Measurements from ENCODE around the gene ITGAD. TPM values are rescaled to one million over a fixed set of nuclear protein-coding genes. Genes with fewer than 3 reads are reported as not detected.

ITGAD gene
- total and polyA plus RNA-seq, 2 donors (not counting 3 experiments of a cell fraction or from before 2014, with no cell fraction given), result not detected

DNA sequence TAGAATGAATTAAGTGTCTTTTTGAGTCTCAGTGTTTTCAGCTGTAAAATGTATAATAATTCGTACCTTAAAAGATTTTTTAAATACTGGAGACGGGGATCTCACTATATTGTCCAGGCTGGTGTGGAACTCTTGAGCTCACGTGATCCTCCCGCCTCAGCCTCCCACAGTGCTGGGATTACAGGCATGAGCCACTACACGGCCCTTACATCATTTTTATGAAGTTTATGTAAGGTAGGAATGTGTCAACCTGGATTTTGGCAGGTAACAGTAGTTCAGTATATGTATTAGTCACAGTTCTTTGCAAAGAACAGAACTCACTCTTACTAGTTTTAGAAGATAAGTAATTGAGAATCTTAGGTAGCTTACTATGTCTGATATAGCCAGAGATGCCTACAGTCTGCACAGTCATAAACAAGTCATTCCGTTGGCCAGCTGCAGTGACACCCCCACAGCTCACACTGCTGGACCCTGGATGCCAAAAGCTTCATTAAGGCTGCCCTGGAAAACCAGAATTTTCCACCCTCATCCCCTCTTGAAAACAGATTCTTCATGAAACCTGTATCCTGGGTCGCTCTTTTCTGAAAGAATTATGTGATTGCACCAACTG, 35.6 kb downstream of the ITGAD start:
- Histone ChIP-seq H2AFZ (ENCODE audit: low read depth, low read length) (no peak overlapping the region), H3K4me1 (ENCODE audit: control insufficient read depth, extremely low read depth, insufficient read depth, low read length) (no peaks in the 10 kb centered on the region), H3K9ac (replicated peaks; ENCODE audit: extremely low read depth, insufficient read depth, low read length) (no peak overlapping the region), H3K4me3 (replicated peaks in 1 of 3; ENCODE audit: insufficient read depth in 1 of 3, low read depth in 1 of 3, low read length in 3 of 3) (no peak overlapping the region), H3K9me1 (replicated peaks; ENCODE audit: control insufficient read depth, extremely low read depth, insufficient read depth, low read length) (no peaks in the 10 kb centered on the region), H4K20me1 (replicated peaks; ENCODE audit: control insufficient read depth, extremely low read depth, insufficient read depth, low read length) (no peaks in the 10 kb centered on the region), H3K36me3 (ENCODE audit: control insufficient read depth in 2 of 2, extremely low read depth in 1 of 2, insufficient read depth in 2 of 2, low read length in 2 of 2) (no peaks in the 10 kb centered on the region), H3K4me2 (ENCODE audit: insufficient read depth, low read length) (no peak overlapping the region), H3K9me3 (replicated peaks; ENCODE audit: control insufficient read depth, insufficient read depth, low read length) (no peaks in the 10 kb centered on the region), H3K27ac (ENCODE audit: insufficient read depth, low read depth, low read length) (no peak overlapping the region), H3K27me3 (ENCODE audit: control insufficient read depth in 2 of 2, insufficient read depth in 2 of 2, low read length in 2 of 2) (peaks cover 4 to 6% of the 10 kb centered on the region in 2 experiments), H3K79me2 (ENCODE audit: control insufficient read depth, insufficient read depth, low read length) (no peaks in the 10 kb centered on the region)
- dilution Hi-C loops (cut with MboI; ENCODE audit: extremely low pct_ligation_motif_present, low sequenced_read_pairs), result no loop called here
- BruUV-seq (replicated peaks), result no TSS peak
- FAIRE-seq (no peak), DNase-seq (ENCODE audit: low read depth, low spot score) (no peak)
- CTCF ChIA-PET, result no interaction called here
- TF ChIP-seq EZH2 (IDR thresholded peaks at IDR 0.05; ENCODE audit: borderline replicate concordance, low read depth, low read length, severe bottlenecking) (no peak), MYC (IDR thresholded peaks at IDR 0.05; ENCODE audit: low read depth, low read length) (no peak), FOS (IDR thresholded peaks at IDR 0.05; ENCODE audit: borderline replicate concordance, insufficient read depth, low read length) (no peak), JUN (IDR thresholded peaks at IDR 0.05; ENCODE audit: borderline replicate concordance, insufficient read depth, insufficient read length, low read depth) (no peak)
- POLR2A ChIA-PET, result no interaction called here
- intact Hi-C loops (cut with micrococcal nuclease), result no loop called here

DNA sequence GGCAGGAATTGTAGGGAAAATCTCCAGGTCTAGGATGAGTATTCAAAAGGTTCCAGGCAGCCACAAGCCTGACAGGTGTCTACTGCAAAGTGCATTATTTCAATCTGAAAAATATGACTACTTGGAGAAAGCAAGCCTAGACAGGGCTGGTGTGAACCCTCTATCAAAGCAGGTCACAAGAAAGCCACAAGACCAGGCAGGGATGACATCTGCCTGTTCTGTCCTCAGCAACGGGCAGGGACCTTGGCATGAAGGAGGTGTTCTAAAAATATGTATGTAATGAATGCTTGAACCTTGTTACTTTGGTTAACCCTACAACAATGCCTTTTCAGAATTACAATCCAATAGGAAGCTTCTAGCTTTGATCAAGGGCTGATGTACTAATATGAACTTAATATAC, 36.2 kb downstream of the ITGAD start:
- POLR2A ChIA-PET, result no interaction called here

More for the DNA sequence above, 36.2 kb downstream of the ITGAD start:
- Histone ChIP-seq H3K36me3 (ENCODE audit: control insufficient read depth in 2 of 2, extremely low read depth in 1 of 2, insufficient read depth in 2 of 2, low read length in 2 of 2) (no peaks in the 10 kb centered on the region), H3K79me2 (ENCODE audit: control insufficient read depth, insufficient read depth, low read length) (no peaks in the 10 kb centered on the region), H4K20me1 (replicated peaks; ENCODE audit: control insufficient read depth, extremely low read depth, insufficient read depth, low read length) (no peaks in the 10 kb centered on the region), H3K9ac (replicated peaks; ENCODE audit: extremely low read depth, insufficient read depth, low read length) (no peak overlapping the region), H3K4me1 (ENCODE audit: control insufficient read depth, extremely low read depth, insufficient read depth, low read length) (no peaks in the 10 kb centered on the region), H3K27me3 (ENCODE audit: control insufficient read depth in 2 of 2, insufficient read depth in 2 of 2, low read length in 2 of 2) (peaks cover 4 to 6% of the 10 kb centered on the region in 2 experiments), H3K4me3 (replicated peaks in 1 of 3; ENCODE audit: insufficient read depth in 1 of 3, low read depth in 1 of 3, low read length in 3 of 3) (no peak overlapping the region), H3K9me1 (replicated peaks; ENCODE audit: control insufficient read depth, extremely low read depth, insufficient read depth, low read length) (no peaks in the 10 kb centered on the region), H3K4me2 (ENCODE audit: insufficient read depth, low read length) (no peak overlapping the region), H3K9me3 (replicated peaks; ENCODE audit: control insufficient read depth, insufficient read depth, low read length) (no peaks in the 10 kb centered on the region), H2AFZ (ENCODE audit: low read depth, low read length) (no peak overlapping the region), H3K27ac (ENCODE audit: insufficient read depth, low read depth, low read length) (no peak overlapping the region)
- no peak for TF ChIP-seq EZH2 (IDR thresholded peaks at IDR 0.05; ENCODE audit: borderline replicate concordance, low read depth, low read length, severe bottlenecking)
- no peak for TF ChIP-seq MYC (IDR thresholded peaks at IDR 0.05; ENCODE audit: low read depth, low read length)
- DNase-seq (ENCODE audit: low read depth, low spot score), result no peak
- intact Hi-C loops (cut with micrococcal nuclease), result no loop called here
- CTCF ChIA-PET, result interaction anchor here (1.2 to 3.1 kb wide), 4 partner anchors 11 to 46 kb away, joined by 3 to 14 read pairs (median 7); partner anchors contain the start of gene ZNF843
- BruUV-seq (replicated peaks), result no TSS peak
- no peak for FAIRE-seq
- dilution Hi-C loops (cut with MboI; ENCODE audit: extremely low pct_ligation_motif_present, low sequenced_read_pairs), result no loop called here

All from endothelial cell of umbilical vein (primary cell).